Effector CD8-positive, alpha-beta T cell (primary cell): ENCODE data around the gene MEAK7.
"Not testable (repeated sequence)": the region's sequence is repeated elsewhere in the genome, so short reads cannot be mapped to it uniquely, and the experiment has no call there.

ENCODE experiments used
- DNase-seq: peaks from one replicate; lab custom pipeline; 2025; lab: John Stamatoyannopoulos, UW

Gene MEAK7

DNA sequence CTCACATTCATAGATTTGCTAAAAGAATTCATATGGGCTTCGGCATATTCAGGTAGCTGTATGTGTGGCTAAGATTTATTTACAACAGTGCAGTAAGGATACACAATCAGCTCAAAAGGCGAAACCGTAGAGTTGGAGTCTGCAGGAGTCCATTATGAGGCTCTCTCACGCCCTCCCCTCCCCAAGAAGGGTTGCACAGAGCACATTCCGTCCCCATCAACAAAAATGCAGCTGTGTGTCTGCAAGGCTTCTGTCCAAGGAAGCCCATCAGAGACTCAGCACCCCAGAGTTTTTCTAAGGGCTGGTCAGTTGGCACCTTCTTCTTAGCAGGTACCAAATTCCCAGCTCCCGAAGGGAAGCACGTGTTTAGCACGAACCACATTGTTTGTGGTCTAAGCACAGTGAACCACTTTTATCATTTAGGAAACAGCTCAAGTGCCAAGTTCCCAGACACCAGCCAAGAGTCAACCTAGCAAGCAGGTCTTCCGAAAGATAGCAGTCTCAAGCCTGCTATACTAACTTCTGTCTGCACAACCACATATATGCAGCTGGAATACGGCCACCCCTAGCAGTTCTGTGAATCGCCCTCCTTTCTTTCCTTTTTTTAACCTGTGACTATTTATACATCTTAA lies 28.5 kb upstream of the MEAK7 start:
- no peak for DNase-seq

DNA sequence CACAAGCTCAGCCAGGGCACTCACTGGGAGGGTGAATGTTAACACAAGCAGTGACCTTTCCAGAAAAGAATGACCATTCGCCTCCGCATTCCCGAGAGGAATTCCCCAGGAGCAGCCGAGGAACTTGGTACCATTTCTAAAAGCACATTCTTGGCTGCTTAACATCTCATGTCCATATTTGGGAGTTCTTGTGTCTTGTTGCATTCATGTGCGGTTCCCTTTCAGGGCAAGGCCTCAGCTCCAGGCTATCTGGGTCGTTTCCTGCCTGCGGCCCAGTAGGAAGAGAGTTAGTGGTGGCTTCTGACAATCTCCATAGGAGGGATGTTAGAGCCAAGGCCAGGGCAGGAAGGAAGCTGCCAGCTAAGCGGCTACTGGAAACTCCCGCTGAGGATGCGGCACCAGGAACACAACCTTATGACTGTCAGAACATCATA lies 27.8 kb upstream of the MEAK7 start:
- no peak for DNase-seq

DNA sequence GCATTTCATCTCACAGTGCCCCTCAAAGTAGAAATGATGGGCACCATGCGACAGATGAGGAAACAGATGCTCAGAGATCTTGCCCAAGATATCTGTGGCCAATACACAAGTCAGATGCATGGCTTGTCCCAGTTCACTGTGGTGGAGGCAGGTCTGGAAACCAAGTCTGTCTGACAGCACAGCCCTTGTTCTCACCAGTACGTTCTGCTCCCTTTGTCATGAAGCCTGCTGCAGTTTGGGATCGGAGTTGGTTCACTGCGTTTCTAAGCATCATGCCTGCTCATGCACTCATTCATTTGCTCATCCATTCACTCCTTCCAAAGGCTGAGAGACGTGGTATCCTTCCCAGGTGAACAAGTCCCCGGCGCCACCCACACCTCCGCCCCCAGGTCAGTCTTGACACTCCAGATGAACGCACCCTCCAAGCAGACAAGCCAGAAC lies 27.2 kb upstream of the MEAK7 start:
- DNase-seq = no peak

DNA sequence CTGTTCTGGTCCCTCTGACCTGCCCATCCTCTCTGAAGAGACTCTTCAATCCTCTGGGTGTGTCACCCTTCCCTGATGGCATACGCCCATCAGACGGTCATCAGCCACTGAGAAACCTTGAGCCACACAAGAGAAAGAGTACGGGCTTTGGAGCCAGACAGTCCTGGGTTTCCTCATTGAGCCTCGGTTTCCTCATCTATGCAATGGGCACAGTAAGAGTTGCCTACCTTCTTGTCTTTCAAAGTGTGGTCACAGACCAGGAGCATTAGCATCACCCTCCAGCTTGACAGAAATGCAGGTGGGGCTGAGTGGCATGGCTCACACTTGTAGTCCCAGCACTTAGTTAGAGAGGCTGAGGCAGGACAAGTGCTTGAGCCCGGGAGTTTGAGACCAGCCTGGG lies 26.1 kb upstream of the MEAK7 start:
- DNase-seq = no peak

DNA sequence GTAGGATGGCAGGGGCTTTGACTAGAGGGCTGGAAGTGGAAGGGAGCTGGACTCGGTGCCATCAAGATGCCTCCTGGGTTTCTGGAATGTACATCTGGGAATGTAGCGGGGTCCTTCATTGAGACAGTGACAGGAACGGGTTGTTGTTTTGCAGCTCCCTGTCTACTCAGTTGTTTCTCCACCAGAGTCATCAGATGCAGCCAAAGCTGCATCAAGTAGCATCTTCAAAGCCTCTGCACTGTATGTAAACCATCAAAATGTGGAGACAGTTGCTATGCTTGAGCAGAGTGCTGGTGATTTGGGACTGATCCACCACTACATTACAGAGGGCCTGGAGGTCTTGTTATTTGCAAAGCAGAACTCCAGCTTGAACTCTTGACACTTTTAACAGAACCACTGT lies 25.1 kb upstream of the MEAK7 start:
- no peak for DNase-seq

DNA sequence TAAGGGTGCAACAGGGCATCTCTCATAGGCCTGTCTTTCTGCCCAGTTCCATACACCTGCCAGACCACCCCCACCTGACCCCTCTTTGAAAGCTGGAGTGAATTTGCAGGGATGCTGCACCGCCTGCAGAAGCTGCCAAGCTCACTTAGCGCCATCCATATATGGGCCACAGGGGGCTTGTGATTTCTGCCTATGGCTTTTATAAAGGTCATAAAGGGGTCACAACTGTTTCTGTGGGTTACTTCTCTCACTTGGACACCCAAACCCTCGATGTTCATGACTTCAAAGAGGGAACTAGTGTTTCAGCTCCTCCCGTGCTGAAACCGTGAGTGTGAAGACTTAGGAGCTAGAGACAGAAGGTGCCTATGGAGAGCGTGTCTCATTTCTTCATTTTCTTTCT lies 23.9 kb upstream of the MEAK7 start:
- no peak for DNase-seq

DNA sequence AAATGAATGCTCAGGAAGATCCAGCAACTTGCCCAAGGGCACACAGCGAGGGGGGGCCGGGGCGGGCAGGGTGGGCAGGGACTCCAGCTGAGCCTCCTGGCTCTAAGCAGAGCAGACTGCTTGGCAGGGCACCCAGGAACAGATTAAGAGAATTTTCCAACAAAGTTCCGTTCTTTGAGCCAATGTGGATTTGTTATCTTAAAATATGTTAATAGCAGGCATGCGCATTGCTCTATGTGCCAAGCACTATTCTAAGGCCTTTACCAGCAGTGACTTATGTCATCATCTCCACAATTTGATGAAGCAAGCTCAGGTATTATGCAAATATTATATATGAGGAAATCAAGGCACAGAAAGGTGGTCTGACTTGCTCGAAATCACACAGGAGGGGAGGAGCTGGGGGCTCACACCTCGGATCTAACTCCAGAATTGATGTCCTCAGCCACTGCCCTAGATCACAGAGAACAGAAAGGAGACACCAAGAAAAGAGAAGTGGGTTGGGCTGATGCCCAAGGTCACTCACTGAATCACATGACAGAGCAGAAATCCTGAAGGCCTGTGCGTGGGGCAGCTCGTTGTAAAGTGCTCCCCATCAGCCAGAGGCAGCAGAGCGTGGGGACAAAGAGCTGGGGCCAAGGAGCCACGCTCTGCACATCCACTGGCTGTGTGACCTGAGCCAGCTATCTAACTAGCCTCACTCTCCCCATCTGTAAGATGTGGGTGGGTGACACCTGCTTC lies 23.2 kb upstream of the MEAK7 start:
- DNase-seq = no peak

DNA sequence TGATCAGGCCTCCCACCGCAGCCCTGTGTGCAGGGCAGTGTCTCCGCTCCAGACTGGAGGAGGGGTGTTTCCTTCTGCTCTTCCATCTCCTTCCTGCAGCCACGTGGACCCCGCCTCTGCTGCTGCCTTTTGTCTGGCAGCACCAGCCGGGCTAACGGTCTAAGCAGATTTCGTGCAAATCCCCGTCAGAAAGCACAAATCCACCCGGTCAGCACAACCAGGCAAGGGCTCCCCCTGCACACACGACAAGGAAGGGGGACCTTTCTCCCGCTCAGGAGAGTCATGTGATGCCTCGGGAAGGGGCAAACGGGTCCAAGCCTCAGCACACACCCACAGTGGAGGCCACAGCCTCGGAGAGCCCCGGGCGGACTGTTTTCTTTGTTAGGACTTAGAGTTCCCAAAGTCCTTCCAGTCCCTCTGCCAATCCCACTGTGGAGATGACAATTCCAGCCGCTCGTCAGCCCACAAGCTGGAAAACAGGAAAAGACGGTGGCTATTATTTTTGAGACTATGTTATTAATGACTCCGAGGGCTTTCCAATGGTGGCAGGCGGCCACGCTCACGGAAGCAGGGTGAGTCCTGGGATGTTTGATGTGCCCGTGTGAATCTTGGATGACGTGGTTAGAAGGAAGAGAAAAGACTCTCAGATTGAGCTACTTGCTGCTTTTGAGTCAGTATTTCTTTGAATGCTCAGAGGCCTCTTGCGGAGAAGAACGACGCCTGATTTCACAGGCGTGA lies 22.5 kb upstream of the MEAK7 start:
- no peak for DNase-seq

DNA sequence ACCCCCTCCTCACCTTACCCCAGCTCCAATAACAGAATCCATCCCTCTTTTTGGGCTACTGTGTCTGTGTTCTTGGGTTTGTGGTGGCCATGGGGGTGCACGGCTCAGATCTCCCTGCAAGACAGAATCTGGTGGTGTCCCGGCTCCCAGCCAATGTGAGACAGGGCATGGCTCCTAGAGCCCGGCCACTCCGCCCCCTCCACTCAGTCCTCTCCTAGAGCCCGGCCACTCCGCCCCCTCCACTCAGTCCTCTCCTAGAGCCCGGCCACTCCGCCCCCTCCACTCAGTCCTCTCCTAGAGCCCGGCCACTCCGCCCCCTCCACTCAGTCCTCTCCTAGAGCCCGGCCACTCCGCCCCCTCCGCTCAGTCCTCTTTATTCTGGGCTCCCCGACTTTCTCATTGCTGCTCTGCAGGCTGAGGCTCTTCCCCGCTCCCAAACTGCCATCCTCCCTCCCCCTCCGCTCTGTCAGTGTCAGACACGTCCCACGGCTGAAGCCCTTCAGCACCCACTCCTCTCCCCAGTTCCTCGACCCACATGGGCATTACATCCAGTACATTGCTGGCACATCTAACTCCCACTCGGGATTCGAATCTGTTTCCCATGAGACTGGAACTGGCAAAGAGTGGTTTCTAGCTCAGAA lies 20.6 kb upstream of the MEAK7 start:
- DNase-seq = not testable (repeated sequence)

DNA sequence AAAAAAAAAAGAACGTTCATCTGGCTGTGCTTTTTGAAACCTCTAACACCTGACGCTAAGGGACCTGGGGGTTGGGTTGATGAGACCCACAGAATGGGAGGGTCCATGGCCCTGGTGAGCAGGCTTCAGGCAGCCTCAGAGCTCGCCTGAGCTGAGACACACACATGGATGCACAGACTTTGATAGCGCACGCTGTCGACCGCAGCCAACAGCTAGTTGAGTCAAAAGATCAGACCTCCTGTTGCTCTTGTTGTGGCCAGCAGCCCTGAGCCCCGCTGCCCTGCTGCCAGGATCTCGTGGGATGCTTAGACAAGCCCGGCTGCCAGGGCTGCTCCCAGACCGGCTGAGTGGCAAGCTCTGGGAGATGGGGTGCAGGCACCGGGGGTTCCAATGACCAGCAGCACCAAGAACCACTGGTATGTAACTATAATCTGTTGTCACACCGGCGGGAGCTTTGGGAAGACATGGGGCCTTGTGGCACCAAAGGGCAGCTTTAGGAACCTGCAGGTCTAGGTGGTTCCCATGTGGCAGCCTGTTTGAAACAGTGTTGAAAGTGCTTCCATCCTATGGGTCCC lies 20.0 kb upstream of the MEAK7 start:
- DNase-seq = no peak

DNA sequence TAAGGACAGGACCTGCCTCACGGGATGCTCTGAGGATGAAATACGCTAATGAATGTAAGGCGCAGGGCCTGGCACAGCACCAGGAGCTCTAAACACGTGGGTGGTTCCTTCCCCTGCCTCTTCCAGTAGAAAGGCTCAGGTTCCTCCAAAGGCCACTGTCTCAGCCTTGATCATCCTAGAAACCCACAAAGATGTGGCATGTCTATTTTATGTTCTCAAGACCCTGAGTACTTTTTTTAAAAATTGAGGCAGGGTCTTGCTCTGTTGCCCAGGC lies 17.0 kb upstream of the MEAK7 start:
- DNase-seq = no peak

DNA sequence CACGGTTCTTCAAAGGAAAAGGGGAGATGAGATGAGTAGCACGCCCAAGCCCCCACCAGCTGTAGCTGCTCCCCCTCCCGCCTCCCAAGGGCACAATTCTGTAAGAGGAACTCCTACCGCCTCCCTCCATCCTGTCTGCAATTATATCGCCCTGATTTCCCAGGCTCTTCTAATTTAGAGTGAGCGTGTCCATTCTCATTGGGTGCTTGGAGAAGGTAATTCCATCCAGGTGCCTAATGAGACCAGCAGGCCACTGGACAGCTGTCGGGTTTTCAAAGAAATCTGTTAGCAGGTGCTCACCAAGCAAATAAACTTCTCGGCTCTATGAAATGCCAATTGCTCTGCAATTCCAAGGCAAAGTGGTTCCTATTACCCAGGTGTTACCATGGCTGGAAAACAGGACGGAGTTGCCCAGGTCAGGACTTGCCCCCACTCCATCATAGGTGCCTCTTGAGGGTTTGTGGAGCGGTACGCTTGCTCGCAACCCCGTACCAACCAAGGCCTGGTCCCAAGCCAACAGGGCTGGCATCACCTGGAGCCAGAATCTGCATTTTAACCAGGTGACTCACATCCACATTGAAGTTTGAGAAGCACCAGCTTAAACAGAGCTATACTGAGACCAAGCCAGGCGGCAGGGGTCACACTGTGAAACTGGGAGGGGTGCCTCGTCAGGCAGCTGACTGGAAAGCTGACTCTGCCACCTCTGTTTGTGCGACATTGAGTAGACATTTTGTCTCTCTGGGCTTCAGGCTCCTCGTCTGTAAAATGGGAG lies 16.5 kb upstream of the MEAK7 start:
- no peak for DNase-seq

DNA sequence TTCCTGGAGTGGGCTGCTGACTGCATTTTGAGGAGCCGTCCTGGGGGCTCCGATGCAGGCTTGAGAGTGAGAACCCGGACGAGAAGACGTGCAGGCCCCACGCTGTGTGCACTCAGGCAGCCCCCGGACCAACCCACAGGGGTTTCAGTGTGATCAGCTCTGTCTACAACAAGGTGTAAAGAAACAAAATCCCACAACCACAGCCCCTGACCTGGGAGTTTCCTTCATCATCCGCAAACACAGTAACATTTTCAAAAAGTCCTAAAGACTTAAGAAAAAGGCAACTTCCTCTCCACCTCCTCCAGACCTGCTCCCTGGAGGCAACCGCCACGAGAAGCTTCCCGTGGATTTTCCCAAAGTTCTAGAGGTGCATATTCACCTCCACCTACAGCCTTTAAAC lies 15.4 kb upstream of the MEAK7 start:
- DNase-seq = no peak

DNA sequence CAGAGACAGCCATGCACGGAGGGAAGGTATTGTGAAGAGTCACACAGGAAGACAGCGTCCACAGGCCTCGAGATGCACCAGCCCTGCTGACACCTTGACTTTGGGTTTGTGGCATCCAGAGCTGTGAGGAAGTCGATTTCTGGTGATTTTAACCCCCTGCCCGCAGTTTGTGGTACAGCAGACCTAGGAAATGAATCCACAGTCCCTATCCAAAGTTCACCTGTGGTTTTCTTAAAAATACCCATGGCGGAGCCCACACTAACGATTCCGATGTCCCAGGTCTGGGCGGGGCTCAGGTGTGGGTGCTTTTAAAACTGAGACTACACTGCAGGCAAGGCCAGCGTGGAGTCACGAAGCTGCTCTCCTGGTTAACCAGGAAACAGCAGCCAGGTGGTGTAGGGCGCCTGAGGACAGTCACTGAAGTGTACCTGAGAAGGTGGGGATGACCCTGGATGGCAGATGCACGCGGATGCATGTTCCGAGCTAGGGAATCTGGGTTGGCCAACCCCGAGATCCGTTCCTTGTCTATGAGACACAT lies 14.4 kb upstream of the MEAK7 start:
- no peak for DNase-seq

DNA sequence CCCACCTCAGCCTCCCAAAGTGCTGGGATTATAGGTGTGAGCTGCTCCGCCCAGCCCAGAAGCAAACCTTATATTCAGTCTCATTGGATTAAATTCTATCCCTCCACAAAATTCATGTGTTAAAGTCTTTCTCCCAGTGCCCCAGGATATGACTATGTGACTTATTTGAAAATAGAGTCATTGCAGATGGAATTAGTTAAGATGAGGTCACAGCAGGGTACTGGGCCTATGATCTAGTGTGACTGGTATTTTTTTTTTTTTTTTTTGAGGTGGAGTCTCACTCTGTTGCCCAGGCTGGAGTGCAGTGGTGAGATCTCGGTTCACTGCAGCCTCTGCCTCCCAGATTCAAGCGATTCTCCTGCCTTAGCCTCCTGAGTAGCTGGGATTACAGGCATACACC lies 13.8 kb upstream of the MEAK7 start:
- not testable (repeated sequence) for DNase-seq

DNA sequence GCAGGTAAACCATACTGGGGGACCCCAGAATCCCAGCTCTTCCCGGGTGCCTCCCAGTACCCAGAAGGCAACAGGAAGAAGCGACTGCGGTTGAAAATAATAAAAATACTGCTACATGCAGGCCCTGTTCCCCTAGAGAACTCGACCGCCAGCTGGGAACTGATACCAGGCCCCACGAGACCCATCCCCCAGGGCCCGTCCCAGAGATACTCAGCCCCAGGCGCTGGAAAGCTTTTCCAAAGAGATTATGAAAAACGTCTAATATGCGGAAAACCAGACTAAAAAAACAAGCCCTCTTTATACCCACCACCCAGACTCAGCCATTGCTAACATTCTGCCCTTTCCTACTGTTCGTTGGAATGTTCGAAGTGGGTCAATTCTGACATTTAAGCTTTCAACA lies 12.9 kb upstream of the MEAK7 start:
- no peak for DNase-seq

DNA sequence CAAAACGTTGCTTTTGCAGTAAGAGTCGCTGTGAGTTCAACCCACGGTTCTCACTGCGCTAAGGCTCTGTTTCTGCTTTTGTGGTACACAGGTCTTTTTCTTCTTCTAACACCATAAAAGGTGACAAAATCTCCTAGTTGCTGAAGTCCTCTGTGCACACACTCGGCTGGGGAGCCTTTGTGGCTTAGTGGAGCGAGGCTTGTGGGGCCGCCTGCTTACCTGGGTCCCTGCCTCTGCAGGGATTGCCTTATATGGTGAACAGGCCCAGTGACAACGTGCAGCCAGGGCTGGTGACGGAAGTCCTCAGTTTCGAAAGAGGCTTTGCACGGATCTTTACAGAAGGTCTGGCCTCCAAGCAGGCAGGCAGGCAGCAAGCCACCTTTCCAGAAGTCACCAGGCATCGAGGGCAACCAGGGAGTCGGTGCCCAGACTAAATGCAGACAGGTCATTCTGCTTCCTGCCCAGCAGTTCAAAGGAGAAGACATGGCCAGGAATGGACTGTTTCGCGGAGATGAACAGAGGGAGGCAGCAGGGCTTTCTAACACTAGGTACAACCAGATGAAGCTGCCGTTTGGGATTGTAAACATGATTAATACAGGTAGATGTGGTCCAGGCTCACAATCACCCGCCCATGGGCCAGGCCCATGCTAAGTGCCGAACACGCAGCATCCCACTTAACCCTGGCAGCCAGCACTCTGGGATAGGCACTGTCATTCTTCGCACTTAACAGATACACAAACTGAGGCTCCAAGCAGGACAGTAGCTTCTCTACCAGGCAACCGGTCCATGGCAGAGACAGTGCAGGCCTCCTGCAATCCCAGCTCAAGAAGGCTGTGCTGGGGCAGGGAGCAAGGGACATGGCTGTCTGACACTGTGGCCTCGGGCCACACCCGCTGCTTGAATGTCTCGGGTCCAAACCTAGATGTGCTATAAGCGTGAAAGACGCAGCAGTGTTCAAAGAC lies 10.7 kb upstream of the MEAK7 start:
- peak; percentile 58 for DNase-seq

DNA sequence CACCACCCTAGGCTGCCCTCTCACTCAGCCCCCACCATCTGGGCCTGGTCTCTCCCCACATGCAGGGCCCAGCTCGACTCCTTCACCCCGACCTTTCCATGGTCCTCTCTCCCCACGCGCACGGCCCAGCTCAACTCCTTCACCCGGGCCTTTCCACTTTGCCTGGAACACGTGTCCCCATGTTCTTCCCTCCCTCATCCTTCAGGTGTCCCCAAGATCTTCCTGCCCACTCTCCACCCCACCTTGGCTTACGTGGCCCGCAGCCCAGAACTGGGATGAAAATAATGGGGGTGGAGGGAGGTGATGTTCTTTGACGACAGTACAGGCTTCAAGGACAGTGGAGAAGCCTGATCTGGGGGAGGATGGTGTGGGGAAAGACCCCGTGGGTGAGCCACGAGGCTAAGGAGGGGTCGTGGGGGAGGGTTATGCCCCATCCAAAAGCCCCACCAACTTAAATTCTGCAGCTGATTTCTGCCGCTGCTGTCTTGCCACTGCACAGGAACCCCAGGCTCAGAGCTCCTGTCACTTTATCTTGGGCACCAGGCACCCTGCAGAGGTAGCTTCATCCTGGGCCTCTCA lies 9.9 kb upstream of the MEAK7 start:
- no peak for DNase-seq

DNA sequence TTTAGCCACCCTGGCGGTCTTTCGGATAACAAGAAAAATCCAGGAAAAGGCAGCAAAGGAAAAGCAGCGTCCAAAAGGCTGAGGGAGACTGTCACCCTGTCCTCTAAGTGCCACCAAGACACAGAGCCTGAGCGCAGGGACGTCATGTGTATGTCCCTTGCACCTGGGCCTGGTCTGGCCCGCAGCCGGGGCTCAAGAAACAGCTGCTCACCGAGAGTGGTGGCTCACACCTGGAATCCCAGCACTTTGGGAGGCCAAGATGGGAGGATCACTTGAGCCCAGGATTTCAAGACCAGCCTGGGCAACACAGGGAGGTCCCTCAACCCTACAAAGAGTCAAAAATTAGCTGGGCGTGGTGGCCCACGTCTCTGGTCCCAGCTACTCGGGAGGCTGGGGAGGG lies 9.2 kb upstream of the MEAK7 start:
- no peak for DNase-seq

DNA sequence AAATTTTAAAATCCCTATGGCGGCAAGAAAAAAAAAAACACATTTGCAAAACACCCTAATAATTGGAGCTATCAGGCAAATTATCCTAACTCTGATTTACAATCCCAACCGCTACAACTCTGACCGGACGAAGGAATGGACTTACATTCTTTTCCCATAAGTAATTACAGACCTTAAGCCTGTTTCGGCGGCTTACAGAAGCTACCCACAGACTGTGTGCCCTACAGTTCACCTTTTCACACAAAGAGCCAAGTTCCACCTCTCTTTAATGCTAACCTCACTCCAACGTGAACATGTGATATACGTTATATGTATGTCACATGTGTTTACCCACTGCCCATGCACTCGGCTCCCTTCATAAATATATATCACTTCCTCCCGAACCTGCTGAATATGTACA lies 8.7 kb upstream of the MEAK7 start:
- DNase-seq = no peak
